Stomach (tissue), 4 donors: ENCODE results near the gene ATP5F1D.

Experiments
- EP300 ChIP-seq: sonication (generic); formaldehyde crosslinking; IDR thresholded peaks from one replicate; pipeline ENCODE4 v1.6.1; 2017; ENCODE audit warnings: antibody characterized with exemption
- POLR2A ChIP-seq, 4 donors: fragments of 450-650 bp; IDR thresholded peaks; one replicate each; pipeline ENCODE4 v1.6.1; 2016; ENCODE audit warnings: antibody characterized with exemption in 4 of 4, control low read depth in 2 of 4, mild to moderate bottlenecking in 1 of 4, moderate library complexity in 1 of 4
- TF ChIP-seq, protein P1 (sequence below), 7 experiments: fragments of 450-650 bp in 4 of 7; fragments of 200-600 bp in 3 of 7; sonication (generic) in 3 of 7; IDR thresholded peaks; one replicate each; pipeline ENCODE4 v1.5.1; 2016 to 2019; ENCODE audit warnings: antibody characterized with exemption in 7 of 7, control low read depth in 2 of 7, mild to moderate bottlenecking in 1 of 7

DNA sequence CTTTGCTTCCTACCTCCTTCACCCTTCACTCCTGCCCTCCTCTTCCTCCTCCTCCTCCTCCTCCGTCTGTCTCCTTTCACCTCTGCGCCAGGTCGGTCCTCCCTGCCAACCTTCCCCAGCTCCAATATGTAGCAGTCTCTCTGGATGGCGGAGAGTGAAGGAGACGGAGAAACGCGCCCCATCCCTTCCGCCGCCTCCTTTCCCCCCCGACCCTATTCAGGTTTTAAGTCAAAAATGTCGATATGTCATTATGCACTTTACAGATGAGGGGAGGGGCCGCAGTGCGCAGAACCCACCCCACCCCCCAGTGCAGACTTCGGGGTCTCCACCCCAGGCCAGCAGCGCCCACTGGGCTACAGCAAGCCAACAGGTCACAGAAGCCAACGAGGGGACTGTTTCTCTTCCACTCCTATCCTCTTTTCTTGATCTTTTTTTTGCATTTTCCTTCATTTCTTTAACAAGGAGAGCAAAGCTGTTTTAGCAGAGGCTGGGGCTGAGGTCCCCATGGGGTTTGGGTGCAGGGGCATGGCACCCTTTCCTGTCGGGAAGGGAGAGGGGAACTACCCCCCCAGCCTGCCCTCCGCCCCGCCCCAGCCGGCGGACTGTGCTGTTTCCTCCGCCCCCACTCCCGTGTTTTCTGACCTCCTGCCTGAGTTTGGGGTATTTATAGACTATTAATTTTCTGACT lies 16.1 kb downstream of the ATP5F1D start:
- TF ChIP-seq, protein P1, sequence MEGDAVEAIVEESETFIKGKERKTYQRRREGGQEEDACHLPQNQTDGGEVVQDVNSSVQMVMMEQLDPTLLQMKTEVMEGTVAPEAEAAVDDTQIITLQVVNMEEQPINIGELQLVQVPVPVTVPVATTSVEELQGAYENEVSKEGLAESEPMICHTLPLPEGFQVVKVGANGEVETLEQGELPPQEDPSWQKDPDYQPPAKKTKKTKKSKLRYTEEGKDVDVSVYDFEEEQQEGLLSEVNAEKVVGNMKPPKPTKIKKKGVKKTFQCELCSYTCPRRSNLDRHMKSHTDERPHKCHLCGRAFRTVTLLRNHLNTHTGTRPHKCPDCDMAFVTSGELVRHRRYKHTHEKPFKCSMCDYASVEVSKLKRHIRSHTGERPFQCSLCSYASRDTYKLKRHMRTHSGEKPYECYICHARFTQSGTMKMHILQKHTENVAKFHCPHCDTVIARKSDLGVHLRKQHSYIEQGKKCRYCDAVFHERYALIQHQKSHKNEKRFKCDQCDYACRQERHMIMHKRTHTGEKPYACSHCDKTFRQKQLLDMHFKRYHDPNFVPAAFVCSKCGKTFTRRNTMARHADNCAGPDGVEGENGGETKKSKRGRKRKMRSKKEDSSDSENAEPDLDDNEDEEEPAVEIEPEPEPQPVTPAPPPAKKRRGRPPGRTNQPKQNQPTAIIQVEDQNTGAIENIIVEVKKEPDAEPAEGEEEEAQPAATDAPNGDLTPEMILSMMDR (IDR thresholded peaks at IDR 0.05), result no peak
- TF ChIP-seq EP300, result no peak
- no peak for TF ChIP-seq POLR2A (IDR thresholded peaks at IDR 0.05)
